Stimulated activated CD4-positive, alpha-beta T cell treated with anti-CD3 and anti-CD28 coated beads, Interleukin-2, amount 100 ng/mL, for 4 hours (primary cell): ENCODE measurements around the gene GLG1.
"Not testable (repeated sequence)": the region's sequence is repeated elsewhere in the genome, so short reads cannot be mapped to it uniquely, and the experiment has no call there.

Experiments
- DNase-seq: peaks from one replicate; pipeline ENCODE4 v3.0.0-alpha.2; 2020; ENCODE audit warnings: low read depth

Gene GLG1

GRCh38 chr16:74469946-74470478, 136.9 kb downstream of the GLG1 start:
- DNase-seq, result no peak

GRCh38 chr16:74468807-74469525, 137.9 kb downstream of the GLG1 start:
- no peak for DNase-seq

- DNase-seq, result no peak
Observed at GRCh38 chr16:74466872-74467271, 140.0 kb downstream of the GLG1 start.

GRCh38 chr16:74465851-74466685, 140.8 kb downstream of the GLG1 start:
- no peak for DNase-seq

- no peak for DNase-seq
Observed at GRCh38 chr16:74465281-74465680, 141.6 kb downstream of the GLG1 start.

GRCh38 chr16:74463888-74464287, 143.0 kb downstream of the GLG1 start:
- DNase-seq, result no peak

- no peak for DNase-seq
Observed at GRCh38 chr16:74462361-74462760, 144.6 kb downstream of the GLG1 start.

GRCh38 chr16:74461826-74462225, 145.1 kb downstream of the GLG1 start:
- DNase-seq, result no peak

GRCh38 chr16:74460542-74460941, 146.4 kb downstream of the GLG1 start:
- no peak for DNase-seq

- no peak for DNase-seq
Observed at GRCh38 chr16:74456290-74456625, 150.7 kb downstream of the GLG1 start.

- no peak for DNase-seq
Observed at GRCh38 chr16:74455619-74456289, 151.2 kb downstream of the GLG1 start.

GRCh38 chr16:74455213-74455612, 151.7 kb downstream of the GLG1 start:
- DNase-seq, result no peak

- DNase-seq, result no peak
Observed at GRCh38 chr16:74451951-74452758, 154.8 kb downstream of the GLG1 start.

GRCh38 chr16:74450967-74451760, 155.8 kb downstream of the GLG1 start:
- DNase-seq, result no peak

- no peak for DNase-seq
Observed at GRCh38 chr16:74450236-74450635, 156.7 kb downstream of the GLG1 start.

GRCh38 chr16:74449470-74449869, 157.4 kb downstream of the GLG1 start:
- no peak for DNase-seq

- DNase-seq, result no peak
Observed at GRCh38 chr16:74448990-74449389, 157.9 kb downstream of the GLG1 start.

- DNase-seq, result no peak
Observed at GRCh38 chr16:74447578-74447977, 159.3 kb downstream of the GLG1 start.

- no peak for DNase-seq
Observed at GRCh38 chr16:74446866-74447265, 160.0 kb downstream of the GLG1 start.

- DNase-seq, result not testable (repeated sequence)
Observed at GRCh38 chr16:74443624-74444346, 163.1 kb downstream of the GLG1 start.
